ENCODE data around the gene SLC24A3.

SLC24A3 gene

DNA sequence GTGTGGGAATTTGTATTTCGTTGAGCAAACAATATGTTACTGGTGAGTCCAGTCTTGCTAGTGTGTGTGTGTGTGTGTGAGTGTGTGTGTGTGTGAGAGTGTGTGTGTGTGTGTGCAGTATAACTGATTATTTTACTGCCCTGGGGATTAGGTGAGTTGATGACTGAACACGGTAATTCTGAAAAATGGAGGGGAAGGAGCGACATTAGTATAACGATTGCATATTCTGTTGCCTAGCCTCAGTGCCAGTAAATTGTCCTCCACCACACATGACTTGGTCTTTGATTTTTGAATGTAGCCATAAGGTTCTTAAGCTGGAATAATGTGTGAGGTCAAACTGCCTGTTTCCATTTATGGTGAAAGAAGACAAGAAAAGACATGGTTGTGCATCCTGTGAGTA lies 121.1 kb downstream of the SLC24A3 start:
- no peak for TF ChIP-seq CTCF (IDR thresholded peaks at IDR 0.05; ENCODE audit: insufficient read depth, low read depth, low read length, missing control alignments)
- no peak for DNase-seq (ENCODE audit: low read depth)
- H3K4me3 ChIP-seq (ENCODE audit: low read length), result no peak overlapping the region

- no peak overlapping the region for H3K4me3 ChIP-seq (ENCODE audit: low read length)
- no peak for DNase-seq (ENCODE audit: low read depth)
- TF ChIP-seq CTCF (IDR thresholded peaks at IDR 0.05; ENCODE audit: insufficient read depth, low read depth, low read length, missing control alignments), result no peak
These were observed 122.9 kb downstream of the SLC24A3 start for GRCh38 chr20:19335341-19335740.

- peak; percentile 30 for DNase-seq (ENCODE audit: low read depth)
- no peak for TF ChIP-seq CTCF (IDR thresholded peaks at IDR 0.05; ENCODE audit: insufficient read depth, low read depth, low read length, missing control alignments)
- no peak overlapping the region for H3K4me3 ChIP-seq (ENCODE audit: low read length)
These were observed 123.5 kb downstream of the SLC24A3 start for GRCh38 chr20:19335916-19336315.

GRCh38 chr20:19336631-19337030 lies 124.2 kb downstream of the SLC24A3 start:
- DNase-seq (ENCODE audit: low read depth), result peak; percentile 9
- TF ChIP-seq CTCF (IDR thresholded peaks at IDR 0.05; ENCODE audit: insufficient read depth, low read depth, low read length, missing control alignments), result no peak
- H3K4me3 ChIP-seq (ENCODE audit: low read length), result no peak overlapping the region

- TF ChIP-seq CTCF (IDR thresholded peaks at IDR 0.05; ENCODE audit: insufficient read depth, low read depth, low read length, missing control alignments), result no peak
- no peak for DNase-seq (ENCODE audit: low read depth)
These were observed 125.9 kb downstream of the SLC24A3 start for GRCh38 chr20:19338380-19338779.

GRCh38 chr20:19338960-19339359 lies 126.5 kb downstream of the SLC24A3 start:
- no peak overlapping the region for H3K4me3 ChIP-seq (ENCODE audit: low read length)
- TF ChIP-seq CTCF (IDR thresholded peaks at IDR 0.05; ENCODE audit: insufficient read depth, low read depth, low read length, missing control alignments), result no peak
- no peak for DNase-seq (ENCODE audit: low read depth)

More at GRCh38 chr20:19338380-19338779, 125.9 kb downstream of the SLC24A3 start:
- H3K4me3 ChIP-seq (ENCODE audit: low read length), result no peak overlapping the region

DNA sequence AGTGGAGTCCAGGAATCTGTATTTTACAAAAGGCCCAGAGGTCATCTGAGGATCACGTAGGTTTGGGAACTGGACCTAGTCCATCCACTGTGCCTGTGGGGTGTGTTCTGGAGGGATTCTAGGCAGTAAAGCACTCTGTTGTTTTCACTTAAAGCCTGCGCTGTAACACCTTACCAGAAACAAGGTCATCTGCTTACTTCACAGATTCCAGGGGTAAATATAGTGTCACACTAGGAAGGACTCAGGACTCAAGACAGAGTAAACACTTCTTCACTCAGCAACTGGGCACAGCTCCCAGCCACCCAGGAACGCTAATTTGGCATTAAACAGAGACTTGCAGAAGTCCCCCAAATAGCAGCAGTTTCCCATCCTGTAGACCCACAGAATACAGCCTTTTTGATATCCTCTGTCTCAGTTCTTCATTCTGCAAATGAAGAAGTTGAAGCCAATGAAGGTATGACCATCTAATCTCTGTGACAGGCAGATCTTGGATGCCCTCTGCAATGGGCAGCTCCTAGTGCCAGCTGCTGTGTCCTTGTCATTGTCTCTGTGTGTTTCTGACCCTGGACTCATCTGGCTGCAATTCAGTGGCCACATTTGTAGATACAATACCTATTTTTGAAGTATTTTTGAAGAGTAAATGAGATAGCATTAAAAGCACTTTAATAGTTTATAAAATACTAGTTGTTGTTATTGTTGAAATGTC lies 129.1 kb downstream of the SLC24A3 start:
- TF ChIP-seq CTCF (IDR thresholded peaks at IDR 0.05; ENCODE audit: insufficient read depth, low read depth, low read length, missing control alignments), result no peak
- H3K4me3 ChIP-seq (ENCODE audit: low read length), result no peak overlapping the region
- no peak for DNase-seq (ENCODE audit: low read depth)
